ENCODE measurements around the gene PDCD6IP. TPM values are rescaled to one million over a fixed set of nuclear protein-coding genes. Genes with fewer than 3 reads are reported as not detected.

The PDCD6IP gene
- total and polyA plus RNA-seq, 7 donors, result 51.1 to 125 (median 97.6) TPM

DNA sequence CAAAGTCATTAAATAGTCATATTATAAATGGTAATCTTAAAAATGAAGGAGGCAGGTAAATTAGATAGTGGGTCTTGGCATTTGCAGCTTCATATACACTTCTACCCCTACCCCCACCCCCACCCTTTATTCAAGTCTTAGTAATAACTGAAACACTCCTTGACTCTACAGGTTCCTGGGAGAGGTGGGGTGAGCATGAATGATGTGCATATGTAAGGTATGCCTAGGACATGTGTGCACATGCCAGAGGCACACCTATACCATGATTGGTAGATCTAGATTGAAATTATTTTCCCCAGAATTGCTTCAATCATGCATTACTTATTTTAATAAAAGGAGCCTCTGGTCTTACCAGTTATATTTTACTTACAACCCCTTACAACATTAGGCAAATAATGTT lies 40.1 kb upstream of the PDCD6IP start:
- H3K4me3 ChIP-seq, result no peak overlapping the region
- H3K27ac ChIP-seq, result no peak overlapping the region
- DNase-seq, result no peak
- H3K4me1 ChIP-seq, result no peaks in the 10 kb centered on the region
- TF ChIP-seq EP300 (IDR thresholded peaks at IDR 0.05) (no peak), POLR2A (IDR thresholded peaks at IDR 0.05) (no peak), POLR2AphosphoS5 (IDR thresholded peaks at IDR 0.05) (no peak)
- TF ChIP-seq, protein P1, sequence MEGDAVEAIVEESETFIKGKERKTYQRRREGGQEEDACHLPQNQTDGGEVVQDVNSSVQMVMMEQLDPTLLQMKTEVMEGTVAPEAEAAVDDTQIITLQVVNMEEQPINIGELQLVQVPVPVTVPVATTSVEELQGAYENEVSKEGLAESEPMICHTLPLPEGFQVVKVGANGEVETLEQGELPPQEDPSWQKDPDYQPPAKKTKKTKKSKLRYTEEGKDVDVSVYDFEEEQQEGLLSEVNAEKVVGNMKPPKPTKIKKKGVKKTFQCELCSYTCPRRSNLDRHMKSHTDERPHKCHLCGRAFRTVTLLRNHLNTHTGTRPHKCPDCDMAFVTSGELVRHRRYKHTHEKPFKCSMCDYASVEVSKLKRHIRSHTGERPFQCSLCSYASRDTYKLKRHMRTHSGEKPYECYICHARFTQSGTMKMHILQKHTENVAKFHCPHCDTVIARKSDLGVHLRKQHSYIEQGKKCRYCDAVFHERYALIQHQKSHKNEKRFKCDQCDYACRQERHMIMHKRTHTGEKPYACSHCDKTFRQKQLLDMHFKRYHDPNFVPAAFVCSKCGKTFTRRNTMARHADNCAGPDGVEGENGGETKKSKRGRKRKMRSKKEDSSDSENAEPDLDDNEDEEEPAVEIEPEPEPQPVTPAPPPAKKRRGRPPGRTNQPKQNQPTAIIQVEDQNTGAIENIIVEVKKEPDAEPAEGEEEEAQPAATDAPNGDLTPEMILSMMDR (IDR thresholded peaks at IDR 0.05), result no peak
- H3K36me3 ChIP-seq, result no peaks in the 10 kb centered on the region
- intact Hi-C loops (cut with DNase I), result no loop called here
- H3K9me3 ChIP-seq, result peaks cover 0 to 9% (median 0%) of the 10 kb centered on the region in 4 donors
- H3K27me3 ChIP-seq, result no peaks in the 10 kb centered on the region

DNA sequence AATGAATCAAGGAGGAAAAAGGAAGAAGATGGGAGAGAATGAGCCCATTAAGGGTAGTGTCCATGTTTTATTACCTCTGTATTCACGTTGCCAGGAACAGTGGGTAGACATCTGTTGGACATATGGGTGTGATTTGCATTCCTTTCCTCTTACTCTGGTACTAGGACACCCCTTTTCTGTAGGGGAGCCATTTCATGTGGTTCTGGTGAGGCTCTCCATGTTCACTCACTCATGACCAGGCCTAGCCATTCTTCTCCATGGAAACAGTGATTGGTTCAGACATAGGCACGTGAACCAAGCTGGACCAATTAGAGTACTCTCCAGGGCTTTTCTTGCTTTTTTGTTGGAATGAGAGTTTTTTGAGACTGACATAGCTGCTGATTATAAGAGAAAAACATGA lies 39.6 kb upstream of the PDCD6IP start:
- intact Hi-C loops (cut with DNase I), result no loop called here

DNA sequence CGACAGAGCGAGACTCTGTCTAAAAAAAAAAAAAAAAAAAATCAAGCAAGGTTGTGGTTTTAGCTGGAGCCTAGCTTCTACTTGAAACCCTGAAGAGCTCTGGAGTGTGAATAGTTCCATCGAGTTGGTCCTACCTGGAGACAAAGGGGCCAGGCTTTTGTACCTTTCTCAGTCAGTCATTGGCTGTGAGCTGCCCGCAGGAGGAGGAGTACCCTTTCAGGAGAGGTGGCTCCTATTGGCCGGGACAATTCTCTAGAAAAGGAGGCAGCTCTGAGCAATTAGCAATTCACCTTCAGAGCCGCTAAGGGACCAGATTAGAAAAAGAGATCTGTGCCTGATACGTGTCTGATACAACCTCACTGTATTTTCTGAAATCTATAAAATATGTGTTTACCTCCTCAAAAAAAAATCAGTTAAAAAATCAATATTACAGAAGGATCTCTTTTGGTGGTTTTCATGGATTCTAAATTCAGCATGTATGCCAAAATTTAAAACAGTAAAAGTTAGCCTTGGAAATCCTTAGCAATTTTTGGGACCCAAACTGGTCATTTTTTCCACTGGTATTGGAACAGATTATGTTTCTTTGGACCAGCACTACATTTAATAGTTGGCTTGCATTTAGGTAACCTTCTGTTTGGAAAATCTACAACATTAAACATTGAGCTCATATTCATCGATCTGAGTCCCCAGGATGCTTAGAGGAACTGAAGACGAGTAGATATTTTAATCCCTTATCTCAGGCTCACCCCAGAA lies 29.7 kb upstream of the PDCD6IP start:
- WGBS, 2 donors, result 92 to 93% methylated on average over 9 of the region's 9 CpGs
- Histone ChIP-seq H3K4me3 (no peak overlapping the region), H3K4me1 (no peaks in the 10 kb centered on the region), H3K9me3 (no peaks in the 10 kb centered on the region), H3K27me3 (no peaks in the 10 kb centered on the region), H3K36me3 (no peaks in the 10 kb centered on the region), H3K27ac (no peak overlapping the region)
- DNase-seq, result no peak
- TF ChIP-seq, protein P1 (IDR thresholded peaks at IDR 0.05), result no peak
- TF ChIP-seq EP300 (IDR thresholded peaks at IDR 0.05) (no peak), POLR2A (IDR thresholded peaks at IDR 0.05) (no peak), POLR2AphosphoS5 (IDR thresholded peaks at IDR 0.05) (no peak)
- intact Hi-C loops (cut with DNase I), result no loop called here

More for the DNA sequence above, 39.6 kb upstream of the PDCD6IP start:
- H3K27ac ChIP-seq, result no peak overlapping the region
- no peak overlapping the region for H3K4me3 ChIP-seq
- WGBS, 2 donors, result 56 to 68% methylated on average over 2 of the region's 2 CpGs
- H3K36me3 ChIP-seq, result no peaks in the 10 kb centered on the region
- no peak for DNase-seq
- H3K27me3 ChIP-seq, result no peaks in the 10 kb centered on the region
- no peak for TF ChIP-seq EP300 (IDR thresholded peaks at IDR 0.05)
- no peak for TF ChIP-seq POLR2AphosphoS5 (IDR thresholded peaks at IDR 0.05)
- TF ChIP-seq, protein P1 (IDR thresholded peaks at IDR 0.05), result no peak
- no peak for TF ChIP-seq POLR2A (IDR thresholded peaks at IDR 0.05)
- H3K9me3 ChIP-seq, result peaks cover 0 to 9% (median 0%) of the 10 kb centered on the region in 4 donors
- H3K4me1 ChIP-seq, result no peaks in the 10 kb centered on the region

DNA sequence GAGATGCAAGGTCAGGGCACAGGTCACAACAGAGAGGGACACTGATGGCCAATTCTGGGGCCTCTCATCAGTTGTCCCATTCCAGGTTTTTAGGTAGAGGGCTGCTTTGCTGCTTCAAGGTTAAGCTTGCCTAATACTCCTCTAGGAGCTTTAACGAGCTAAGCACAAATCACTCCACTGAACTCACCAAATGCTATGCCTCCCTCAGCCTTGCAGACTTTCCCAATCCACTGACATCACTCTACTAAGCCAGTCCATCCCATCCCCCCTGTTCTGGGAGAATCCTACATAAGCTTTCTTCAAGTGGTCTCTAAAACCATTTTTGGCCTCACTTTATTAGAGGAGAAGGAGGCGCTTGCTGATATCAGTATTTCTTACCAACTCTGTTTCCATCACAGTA lies 24.8 kb upstream of the PDCD6IP start:
- WGBS, 2 donors, result 79 to 83% methylated on average over 2 of the region's 2 CpGs
- Histone ChIP-seq H3K36me3 (no peaks in the 10 kb centered on the region), H3K4me1 (no peaks in the 10 kb centered on the region), H3K27me3 (no peaks in the 10 kb centered on the region), H3K4me3 (no peak overlapping the region), H3K27ac (no peak overlapping the region), H3K9me3 (no peaks in the 10 kb centered on the region)
- intact Hi-C loops (cut with DNase I), result no loop called here
- TF ChIP-seq POLR2AphosphoS5 (IDR thresholded peaks at IDR 0.05) (no peak), POLR2A (IDR thresholded peaks at IDR 0.05) (no peak), EP300 (IDR thresholded peaks at IDR 0.05) (no peak)
- TF ChIP-seq, protein P1 (IDR thresholded peaks at IDR 0.05), result no peak
- DNase-seq, result no peak

DNA sequence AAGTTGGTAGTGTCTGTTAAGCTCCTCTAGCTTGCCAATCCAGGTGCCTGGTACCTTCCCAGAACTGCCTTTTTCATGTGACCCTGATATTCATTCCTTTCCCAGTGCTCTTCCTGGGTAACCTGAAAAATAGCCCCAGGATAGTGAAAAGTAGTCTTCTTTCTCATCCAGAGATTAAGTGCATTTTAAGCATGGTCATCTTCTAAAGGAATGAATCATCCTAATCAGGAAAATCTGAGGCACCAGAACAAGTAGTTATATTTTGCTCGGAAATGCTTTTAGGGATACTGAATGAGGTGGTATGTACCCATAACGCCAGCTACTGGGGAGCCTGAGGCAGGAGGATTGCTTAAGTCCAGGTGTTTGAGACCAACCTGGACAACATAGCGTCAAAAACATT lies 23.1 kb upstream of the PDCD6IP start:
- Histone ChIP-seq H3K27me3 (no peaks in the 10 kb centered on the region), H3K4me1 (no peaks in the 10 kb centered on the region), H3K4me3 (no peak overlapping the region), H3K27ac (no peak overlapping the region), H3K9me3 (no peaks in the 10 kb centered on the region), H3K36me3 (no peaks in the 10 kb centered on the region)
- 95 to 96% methylated on average over 3 of the region's 3 CpGs for WGBS, 2 donors
- TF ChIP-seq POLR2AphosphoS5 (IDR thresholded peaks at IDR 0.05) (no peak), POLR2A (IDR thresholded peaks at IDR 0.05) (no peak), EP300 (IDR thresholded peaks at IDR 0.05) (no peak)
- TF ChIP-seq, protein P1 (IDR thresholded peaks at IDR 0.05), result no peak
- intact Hi-C loops (cut with DNase I), result no loop called here
- DNase-seq, result no peak
